HG03521 (cell line): ENCODE data around the gene L3MBTL3.

ENCODE experiments used
- ATAC-seq: cut with Tn5 transposase; IDR thresholded peaks from one replicate; pipeline ENCODE4 v1.9.1; 2021; ENCODE audit warnings: mild to moderate bottlenecking, moderate library complexity; ENCODE audit not compliant: unreplicated experiment

L3MBTL3 gene

DNA sequence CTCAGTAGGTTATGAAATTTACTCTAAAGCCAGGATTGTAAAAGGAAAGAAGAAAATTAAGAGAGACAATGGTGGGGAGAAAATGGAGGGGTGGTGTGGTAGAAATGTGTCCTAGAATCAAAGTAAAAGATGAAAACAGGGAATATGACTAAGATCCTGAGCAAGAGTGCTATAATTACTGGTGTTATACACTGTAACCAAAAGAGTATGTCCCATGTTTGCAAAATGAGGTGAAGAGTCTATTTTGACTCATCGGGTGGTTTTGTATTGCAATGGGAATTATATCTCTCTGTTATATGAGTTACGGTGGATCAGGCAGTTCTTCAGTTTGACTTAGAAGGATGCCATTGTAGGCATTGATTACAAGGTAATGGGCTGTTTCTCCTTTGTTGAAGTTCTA lies 8.5 kb downstream of the L3MBTL3 start:
- ATAC-seq = no peak

DNA sequence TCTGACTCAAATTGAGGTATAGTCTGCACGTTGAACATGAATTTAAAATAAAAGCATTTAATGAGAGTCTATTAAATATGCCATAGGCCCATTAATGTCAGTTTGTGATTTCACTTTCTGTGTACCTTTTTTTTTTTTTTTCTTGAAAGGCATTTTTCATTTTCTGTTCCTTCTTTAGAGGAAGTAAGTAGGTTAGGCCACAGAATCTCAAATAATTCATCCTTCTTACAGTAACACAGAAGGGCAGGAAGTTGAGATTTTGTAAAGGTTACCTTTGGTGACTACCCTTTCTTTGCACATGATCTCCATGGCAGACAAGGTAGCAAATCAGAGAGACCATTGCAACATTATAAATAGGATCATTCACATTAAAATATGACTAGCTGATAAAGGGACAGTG lies 9.6 kb downstream of the L3MBTL3 start:
- ATAC-seq = peak; percentile 61

DNA sequence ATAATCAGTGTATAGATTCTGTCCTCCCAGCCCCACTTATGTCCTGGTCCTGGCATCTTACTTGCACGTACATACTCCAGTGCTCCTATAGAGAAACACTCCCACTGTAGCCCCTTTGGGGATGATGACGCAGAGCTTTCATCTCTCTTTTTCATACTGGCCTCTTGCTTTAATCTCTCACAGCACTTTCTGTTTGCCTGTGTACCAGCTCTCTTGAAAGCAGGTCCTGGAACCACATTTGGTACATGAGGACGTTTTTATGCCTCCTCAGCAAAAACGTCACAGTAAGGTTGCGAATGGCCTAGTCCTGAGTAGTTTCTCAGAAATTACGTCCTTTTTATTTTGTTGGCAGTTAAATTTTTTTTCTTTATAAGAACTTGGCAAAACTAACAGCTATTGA lies 10.8 kb downstream of the L3MBTL3 start:
- ATAC-seq = no peak

DNA sequence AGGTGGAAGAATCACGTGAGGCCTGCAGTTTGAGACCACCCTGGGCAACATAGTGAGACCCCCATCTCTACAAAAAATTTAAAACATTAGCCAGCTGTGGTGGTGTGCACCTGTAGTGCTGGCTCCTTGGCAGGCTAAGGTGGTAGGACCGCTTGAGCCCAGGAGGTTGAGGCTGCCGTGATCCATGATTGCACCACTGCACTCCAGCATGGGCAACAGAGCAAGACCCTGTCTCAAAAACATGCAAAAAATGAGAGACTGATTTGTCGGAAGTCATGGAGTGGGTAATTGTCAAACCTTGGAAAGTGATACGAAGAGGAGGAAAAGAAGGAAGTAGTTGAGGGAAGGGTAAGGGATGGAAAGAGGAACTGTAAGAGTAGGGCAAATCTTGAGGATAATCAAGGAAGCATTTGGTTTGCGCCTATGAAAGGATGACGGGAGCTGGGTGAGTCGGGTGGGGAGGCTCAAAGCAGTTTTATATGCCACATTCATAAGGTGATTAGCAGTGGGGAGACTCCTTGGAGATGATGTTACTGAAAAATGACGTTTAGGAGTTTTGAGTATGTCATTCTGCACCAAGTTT lies 14.5 kb downstream of the L3MBTL3 start:
- no peak for ATAC-seq

DNA sequence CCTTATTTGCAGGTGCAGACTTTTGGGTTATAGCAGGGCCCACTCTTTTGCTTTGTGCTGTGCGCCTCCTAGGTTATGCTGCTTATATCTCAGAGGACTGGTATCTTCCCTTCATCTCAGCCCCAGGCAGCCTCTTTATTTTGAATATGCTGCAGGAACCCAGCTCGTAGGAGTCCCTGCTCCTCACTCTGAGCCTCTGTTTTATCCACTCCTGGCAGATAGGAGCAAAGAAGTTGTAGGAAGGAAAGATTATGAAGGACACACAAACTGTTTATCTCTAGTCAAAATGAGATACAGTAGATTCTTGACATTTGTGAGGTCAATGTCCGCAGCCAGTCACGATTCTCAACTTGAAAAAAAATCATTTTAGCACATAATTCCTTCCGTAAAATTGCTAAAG lies 15.6 kb downstream of the L3MBTL3 start:
- ATAC-seq = no peak

DNA sequence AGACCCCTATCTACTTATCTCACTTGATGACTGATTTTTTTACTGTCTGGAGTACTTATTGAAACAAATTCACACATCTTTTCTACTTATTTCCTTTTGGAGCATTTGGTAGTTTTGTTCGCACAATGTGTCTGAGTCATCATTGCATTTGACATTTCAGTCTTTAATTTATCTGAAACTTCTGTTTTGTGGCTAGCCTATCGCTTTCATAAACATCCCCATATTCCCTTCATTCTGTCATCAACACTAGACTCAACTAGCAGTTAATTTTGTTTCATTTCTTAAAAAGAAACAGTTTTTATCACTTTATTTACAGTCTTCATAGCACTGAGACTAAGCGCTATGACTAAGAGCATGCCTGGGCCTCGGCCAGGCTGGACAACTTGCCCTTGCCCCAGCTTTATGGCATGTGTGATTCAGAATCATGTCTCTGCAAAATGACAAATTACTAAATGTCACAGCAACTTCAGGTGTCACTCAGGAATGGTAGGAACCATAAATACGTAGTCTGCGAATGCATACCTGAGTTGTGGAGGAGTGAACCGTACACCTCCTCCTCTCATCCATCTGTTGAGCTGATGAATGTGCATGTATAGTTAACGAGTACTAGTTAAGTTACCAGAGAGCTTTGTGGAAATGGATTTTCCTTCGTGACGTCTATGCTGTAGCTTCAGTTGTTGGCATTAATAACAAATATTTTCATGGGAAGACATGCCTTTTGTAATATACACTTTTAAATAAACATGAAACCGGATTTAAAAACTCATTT lies 16.2 kb downstream of the L3MBTL3 start:
- no peak for ATAC-seq

DNA sequence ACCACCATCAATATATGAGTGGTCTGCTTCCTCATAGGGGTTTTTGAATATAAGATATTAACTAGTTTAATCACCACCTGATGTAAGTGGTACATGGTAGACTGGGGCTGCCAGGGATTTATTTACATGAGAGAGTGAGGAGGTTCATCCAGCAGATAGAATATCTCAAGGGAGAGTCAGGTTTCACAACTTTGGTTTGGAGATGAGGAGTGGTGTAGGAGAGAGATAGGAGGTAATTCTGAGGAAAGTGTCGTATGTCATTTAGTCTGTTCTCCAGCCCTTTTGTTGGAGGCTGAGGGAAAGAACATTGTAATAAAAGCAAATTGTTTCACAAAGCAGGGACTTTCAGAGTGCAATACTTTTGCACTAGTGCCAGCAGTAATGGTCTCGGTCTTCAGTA lies 16.8 kb downstream of the L3MBTL3 start:
- ATAC-seq = no peak

DNA sequence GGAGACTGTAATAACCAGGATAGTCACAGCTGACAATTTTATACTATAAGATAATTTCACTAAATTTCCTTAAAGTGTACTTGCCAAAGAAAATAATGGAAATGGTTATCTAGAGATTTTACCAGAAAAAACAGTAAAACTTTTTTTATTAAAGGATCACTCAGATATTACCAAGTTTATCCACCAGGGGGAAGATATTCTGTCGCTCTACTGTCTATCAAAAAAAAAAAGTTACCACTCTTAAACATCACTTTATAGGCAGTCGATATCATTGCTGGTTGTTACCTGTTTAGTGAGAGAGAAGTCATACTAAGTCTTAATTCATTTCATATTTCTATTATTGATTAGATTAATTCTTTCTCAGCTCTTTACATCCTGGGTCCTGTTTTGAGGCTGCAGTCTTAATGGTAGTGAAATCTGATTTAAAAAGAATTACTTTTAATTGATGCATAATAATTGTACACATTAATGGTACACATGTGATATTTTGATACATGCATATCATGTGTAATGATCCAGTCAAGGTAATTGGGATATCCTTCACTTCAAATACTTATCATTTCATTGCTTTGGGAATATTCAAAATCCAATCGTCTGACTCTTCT lies 18.9 kb downstream of the L3MBTL3 start:
- ATAC-seq = no peak

DNA sequence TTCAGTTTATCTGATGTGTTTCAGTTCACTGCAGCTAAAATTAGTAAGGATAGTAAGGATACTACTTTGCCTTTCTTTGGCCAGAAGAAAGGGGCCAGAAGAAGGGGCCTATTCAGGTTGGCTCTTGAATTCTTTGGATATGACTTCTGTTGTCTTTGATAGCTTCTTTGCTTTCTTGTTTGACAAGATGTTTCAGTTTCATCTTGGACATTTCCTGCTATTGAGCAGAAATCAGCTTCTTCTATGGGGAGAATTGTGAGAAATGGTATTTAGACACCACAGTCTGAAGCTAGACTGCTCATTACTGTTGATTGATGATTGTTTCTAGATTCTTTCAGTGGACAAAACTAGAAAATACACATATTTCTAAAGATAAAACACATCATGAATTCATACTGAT lies 23.2 kb downstream of the L3MBTL3 start:
- ATAC-seq = no peak

DNA sequence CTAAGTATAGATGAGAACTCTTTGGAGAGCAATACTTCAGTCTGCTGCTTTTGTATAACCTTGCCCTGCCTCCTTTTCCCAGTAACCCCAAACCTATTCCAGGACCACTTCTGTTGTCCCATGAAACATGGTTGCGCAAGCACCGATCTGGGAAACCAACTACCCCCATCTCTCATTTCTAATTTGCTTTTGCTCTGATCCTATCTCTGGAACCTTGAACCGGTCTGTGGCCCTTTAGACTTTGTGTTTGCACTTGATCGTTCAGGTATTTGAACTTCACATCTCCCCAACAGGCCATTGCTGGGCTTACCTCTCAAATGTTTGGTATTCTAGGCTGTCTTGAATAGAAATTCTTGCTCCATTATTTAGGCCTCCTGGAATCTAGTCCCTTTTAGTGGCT lies 25.0 kb downstream of the L3MBTL3 start:
- ATAC-seq = no peak

DNA sequence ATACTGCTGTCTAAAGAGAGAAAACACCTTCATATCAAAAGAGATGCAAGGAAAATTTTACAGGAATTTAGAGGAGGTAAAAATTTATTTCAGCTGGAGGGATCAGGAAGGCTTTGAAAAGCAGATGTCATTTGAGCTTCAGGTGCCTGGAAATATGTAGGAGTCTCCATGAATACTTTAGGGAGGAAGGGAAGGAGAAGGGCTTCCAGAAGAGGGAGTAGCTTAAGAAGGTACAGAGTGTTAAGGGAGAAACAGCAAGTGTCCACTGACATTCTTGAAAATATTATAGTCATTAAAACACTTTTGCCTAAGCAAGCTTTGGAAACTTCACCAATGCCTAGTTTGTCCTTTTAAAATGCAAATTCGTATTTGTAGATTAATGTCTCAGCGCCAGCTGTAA lies 27.2 kb downstream of the L3MBTL3 start:
- ATAC-seq = no peak

DNA sequence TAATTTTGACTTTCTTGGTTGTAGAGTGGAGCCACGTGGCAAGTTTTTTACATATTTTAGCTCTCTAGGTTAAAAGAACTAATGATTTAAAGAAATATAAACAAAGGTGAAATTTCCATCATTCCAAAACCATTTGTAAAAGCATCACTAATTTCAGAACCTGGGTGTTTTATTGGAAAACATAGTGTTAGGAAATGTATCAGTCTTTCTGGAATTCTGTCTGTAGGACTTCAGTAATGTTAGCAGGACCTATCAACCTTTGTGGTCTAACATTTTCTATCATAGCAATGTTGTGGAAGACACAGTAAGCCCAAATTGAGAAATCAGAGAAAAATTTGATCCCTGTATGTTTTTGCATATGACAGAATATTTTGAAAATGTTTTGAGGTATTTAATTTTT lies 28.3 kb downstream of the L3MBTL3 start:
- ATAC-seq = no peak

DNA sequence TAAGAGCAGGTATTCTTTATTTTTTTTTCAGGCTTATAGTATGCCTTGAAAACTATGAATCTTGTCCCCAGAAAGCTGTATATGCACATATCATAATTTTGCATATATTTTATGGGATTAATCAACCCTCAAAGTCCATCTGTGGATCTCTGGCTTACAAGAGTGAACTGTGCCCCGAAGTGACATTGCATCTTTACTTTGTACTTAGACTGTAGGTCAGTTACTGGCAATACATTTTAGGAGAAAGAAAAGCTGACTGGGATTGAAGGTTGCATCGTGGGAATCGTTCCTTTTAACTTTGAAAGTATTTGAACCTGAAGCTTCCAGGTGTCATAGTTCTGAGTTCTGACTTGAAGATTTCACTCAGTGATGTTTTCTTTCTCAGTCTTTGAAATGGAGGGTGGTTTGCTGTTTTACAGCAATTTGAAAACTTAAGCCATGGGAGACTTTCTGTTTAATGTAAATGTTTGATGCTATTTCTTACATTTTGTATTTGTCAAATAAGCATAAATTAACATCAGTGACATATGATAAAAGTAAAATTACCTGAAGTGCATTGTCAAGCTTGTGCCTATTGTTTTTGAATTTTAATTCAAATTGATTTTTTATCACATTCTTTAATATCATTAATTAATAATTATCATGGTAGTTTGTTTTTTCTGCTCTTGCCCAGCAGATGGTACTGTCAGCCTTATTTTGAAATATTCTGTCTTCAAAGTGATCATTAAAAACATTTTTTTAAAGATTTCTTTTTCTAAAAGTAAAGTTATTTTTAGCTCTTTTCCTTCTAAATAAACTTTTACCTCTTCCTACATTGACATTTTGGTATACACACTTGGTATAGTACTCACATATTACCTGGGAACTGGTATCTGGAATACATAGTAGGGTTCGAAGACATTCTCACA lies 29.0 kb downstream of the L3MBTL3 start:
- ATAC-seq = no peak

DNA sequence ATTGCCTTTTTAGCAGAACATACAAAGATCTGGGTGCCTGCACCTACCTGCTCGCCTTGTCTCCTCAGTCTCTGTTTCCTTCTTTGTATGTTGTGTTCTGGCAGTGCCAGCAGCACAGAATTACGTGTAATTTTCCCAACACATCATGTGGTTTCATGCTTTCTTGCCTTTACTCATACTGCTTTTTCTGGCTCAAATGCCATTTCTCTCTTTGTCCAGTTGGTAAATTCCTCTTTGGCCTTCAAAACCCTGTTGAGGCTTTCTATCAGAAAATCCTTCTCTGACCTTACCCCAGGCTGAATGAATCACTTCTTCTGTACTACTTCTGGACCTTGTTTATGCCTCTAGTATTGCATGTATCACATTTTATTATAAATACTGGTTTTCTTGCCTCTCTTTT lies 31.8 kb downstream of the L3MBTL3 start:
- ATAC-seq = no peak

DNA sequence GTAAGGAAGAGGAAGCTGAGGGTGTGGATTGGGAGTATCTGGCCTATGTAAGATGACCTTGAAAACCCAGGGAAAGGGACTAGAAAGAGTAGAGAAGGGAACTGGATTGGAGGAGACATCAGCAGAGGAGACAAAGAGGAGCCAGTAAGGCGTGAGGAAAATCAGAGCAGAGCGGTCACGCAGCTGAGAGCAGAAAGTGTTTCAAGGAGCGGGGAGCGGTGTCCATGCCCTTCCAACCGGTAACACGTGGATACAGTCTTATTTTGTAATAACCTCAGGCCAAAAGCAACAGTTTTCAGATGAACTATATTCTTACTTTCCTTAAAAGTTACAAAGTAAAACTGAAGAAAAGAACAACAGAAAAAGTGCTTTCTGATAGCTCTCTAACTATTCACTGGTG lies 36.3 kb downstream of the L3MBTL3 start:
- no peak for ATAC-seq

DNA sequence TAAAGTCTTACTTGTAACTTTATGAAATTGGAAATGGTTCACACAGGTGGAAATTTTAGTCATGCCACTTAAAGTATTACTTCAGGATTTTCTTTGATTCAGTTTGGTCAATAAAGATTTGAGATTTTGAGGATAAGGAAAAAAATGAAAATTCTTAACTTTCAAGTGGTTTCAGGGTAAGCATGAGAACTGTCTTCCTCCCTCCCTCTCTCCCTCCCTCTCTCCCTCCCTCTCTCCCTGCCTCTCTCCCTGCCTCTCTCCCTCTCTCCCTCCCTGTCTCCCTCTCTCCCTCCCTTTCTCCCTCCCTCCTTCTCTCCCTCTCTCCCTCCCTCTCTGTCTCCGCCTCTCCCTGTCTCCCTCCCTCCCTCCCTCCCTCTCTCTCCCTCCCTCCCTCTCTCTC lies 36.9 kb downstream of the L3MBTL3 start:
- no peak for ATAC-seq

DNA sequence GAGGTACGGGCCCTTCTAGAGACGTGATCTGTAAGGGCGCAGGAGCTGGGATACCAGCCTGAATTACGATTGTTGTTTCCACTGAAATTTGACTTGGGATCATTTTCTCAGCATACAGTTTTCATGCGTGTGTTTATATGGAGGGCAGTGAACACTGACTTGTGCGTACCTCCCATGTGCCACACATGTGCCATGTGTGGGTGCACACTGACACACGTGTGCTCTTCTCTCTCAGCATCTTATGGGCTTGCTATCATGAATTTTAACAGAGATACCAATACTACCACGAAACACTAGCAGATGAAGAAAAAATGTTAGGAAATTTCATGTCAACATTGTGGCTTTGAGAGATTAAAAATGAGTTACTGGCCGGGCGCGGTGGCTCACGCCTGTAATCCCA lies 39.1 kb downstream of the L3MBTL3 start:
- ATAC-seq = no peak

DNA sequence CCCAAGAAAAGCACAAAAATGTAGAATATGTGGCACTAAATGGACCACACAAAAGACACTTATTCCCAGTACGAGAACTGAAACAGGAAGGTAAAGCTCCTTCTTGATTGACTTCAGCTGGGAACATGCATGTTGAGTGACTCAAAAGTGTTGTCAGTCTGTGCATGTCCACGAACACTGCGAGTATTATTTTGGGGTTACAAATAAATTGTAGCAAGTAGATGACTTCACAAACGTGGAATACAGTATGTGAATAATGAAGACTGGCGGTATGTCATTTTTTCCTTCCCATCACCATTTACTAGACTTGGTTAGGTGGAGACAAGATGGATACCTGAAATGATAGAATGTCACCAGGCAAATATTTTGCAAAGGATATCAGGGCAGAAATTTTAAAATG lies 45.4 kb downstream of the L3MBTL3 start:
- no peak for ATAC-seq

DNA sequence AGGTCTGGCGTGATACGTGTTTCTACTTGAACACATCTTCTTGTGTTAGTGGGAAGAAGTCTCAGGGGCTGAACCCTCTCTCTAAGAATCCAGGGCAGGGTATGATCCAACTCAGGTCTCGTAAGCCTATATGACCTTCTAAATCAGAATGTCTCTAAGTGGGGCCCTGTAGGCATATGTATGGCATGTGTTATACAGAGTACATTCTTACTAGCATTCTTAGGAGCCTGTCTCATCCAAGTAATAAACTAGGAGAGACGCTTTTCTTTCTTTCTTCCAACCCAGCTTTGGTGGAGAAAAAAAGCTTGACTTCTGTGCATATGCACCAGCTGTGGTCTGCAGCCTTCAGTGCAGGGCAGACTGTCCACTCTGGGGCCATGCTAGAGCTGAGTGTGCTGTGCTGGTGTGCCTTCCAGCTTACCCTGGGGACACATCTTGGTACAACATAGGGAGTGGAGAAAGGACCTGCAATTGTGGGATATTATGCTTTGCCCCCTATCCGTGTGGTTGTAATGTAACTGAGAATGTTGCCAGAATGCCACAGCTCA lies 47.3 kb downstream of the L3MBTL3 start:
- ATAC-seq = no peak

DNA sequence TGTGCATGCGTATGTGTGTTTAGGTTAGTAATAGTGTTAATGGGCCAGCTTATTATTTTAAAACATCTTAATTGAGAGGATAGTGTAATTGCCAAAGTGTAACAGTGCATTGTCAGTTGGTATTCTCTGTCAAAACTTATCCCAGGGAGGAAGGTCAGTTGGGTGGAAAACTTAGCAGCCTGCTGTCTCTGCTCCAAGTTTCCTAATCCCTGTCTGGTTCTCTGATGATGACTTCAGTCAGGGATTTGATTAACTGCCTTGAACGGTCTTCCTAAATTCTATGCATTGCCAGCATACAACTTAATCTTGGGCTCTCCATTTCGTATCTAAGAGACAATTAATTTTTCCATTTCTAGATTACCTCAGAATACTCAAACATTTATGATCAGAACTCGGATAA lies 51.1 kb downstream of the L3MBTL3 start:
- no peak for ATAC-seq

DNA sequence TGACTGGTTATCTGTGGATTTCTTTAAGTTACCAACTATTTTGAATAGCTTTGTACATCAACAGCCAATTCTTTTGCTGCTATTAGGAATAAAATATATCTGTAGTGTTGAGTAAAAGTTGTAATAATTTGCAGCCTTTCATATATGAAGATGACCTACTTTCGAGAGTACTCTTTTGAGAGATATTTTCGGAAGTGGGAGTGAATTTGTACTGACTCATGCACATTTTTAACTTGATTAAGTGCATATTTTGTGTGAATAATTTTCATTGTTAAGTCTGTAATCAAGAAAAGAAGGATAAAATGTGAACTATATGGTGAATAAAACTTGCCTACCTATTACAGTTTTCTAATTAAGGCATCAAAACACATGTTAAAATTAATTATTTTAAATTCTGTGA lies 51.9 kb downstream of the L3MBTL3 start:
- ATAC-seq = no peak
